WTC11 (cell line): ENCODE data around the gene AVP.

Experiments
- ATF6 ChIP-seq: sonication (generic); formaldehyde crosslinking; IDR thresholded peaks from 2 replicates; pipeline ENCODE4 v1.8.1; 2023; ENCODE audit warnings: mild to moderate bottlenecking, missing genetic modification reagents
- CTCF ChIP-seq: fragments of 200-600 bp; IDR thresholded peaks from 2 replicates; pipeline ENCODE4 v1.8.0; 2022; ENCODE audit warnings: antibody characterized with exemption
- HMGXB4 ChIP-seq: sonication (generic); formaldehyde crosslinking; IDR thresholded peaks from 2 replicates; pipeline ENCODE4 v1.8.1; 2023; ENCODE audit warnings: mild to moderate bottlenecking, moderate library complexity, missing genetic modification reagents
- JUN ChIP-seq: sonication (generic); formaldehyde crosslinking; IDR thresholded peaks from 2 replicates; pipeline ENCODE4 v1.8.0; 2023; ENCODE audit warnings: mild to moderate bottlenecking, missing genetic modification reagents
- MAX ChIP-seq: sonication (generic); formaldehyde crosslinking; IDR thresholded peaks from 2 replicates; pipeline ENCODE4 v1.8.0; 2022; ENCODE audit warnings: mild to moderate bottlenecking, missing genetic modification reagents
- NFE2L1 ChIP-seq: sonication (generic); formaldehyde crosslinking; IDR thresholded peaks from 2 replicates; pipeline ENCODE4 v1.8.1; 2023; ENCODE audit warnings: missing genetic modification reagents
- PRDM15 ChIP-seq: sonication (generic); formaldehyde crosslinking; IDR thresholded peaks from 2 replicates; pipeline ENCODE4 v1.8.0; 2022; ENCODE audit warnings: missing genetic modification reagents
- PREB ChIP-seq: sonication (generic); formaldehyde crosslinking; IDR thresholded peaks from 2 replicates; pipeline ENCODE4 v1.8.1; 2022; ENCODE audit warnings: mild to moderate bottlenecking, missing genetic modification reagents, moderate library complexity, borderline replicate concordance
- ZNF425 ChIP-seq: fragments of 250-450 bp; sonication (Bioruptor Pico); conservative IDR thresholded peaks from 2 replicates; pipeline ENCODE4 v1.9.0; 2021; ENCODE audit warnings: mild to moderate bottlenecking
- ZSCAN18 ChIP-seq: fragments of 250-450 bp; sonication (Bioruptor Pico); IDR thresholded peaks from 2 replicates; pipeline ENCODE4 v2.1.2; 2022; ENCODE audit warnings: mild to moderate bottlenecking, moderate library complexity

- no peak for TF ChIP-seq CTCF
- TF ChIP-seq ZNF425 (CRISPR knock-in tag) = no peak
- no peak for TF ChIP-seq PRDM15 (CRISPR knock-in tag)
- no peak for TF ChIP-seq ATF6 (CRISPR knock-in tag)
- TF ChIP-seq NFE2L1 (CRISPR knock-in tag) = no peak
- TF ChIP-seq MAX (CRISPR knock-in tag) = no peak
- TF ChIP-seq JUN = no peak
- TF ChIP-seq HMGXB4 (CRISPR knock-in tag) = no peak
- TF ChIP-seq PREB (CRISPR knock-in tag) = no peak
- TF ChIP-seq ZSCAN18 = no peak
These were observed 39.3 kb downstream of the AVP start for GRCh38 chr20:3045042-3045815.
